Stimulated activated CD8-positive, alpha-beta memory T cell treated with anti-CD3 and anti-CD28 coated beads, Interleukin-2, amount 100 ng/mL, for 48 hours (primary cell): ENCODE data around the gene RNPEPL1.

Experiments used
- DNase-seq, 2 donors: peaks; one replicate each; pipeline ENCODE4 v3.0.0-alpha.2; 2020; ENCODE audit warnings: low read depth in 2 of 2

Gene RNPEPL1

GRCh38 chr2:240626531-240627300 lies 58.4 kb downstream of the RNPEPL1 start:
- DNase-seq: no peak

- DNase-seq: no peak
Observed at GRCh38 chr2:240627736-240628506, 59.6 kb downstream of the RNPEPL1 start.

GRCh38 chr2:240628507-240628807 lies 60.2 kb downstream of the RNPEPL1 start:
- no peak for DNase-seq

- no peak for DNase-seq
Observed at GRCh38 chr2:240628808-240629618, 60.7 kb downstream of the RNPEPL1 start.

- DNase-seq: no peak
Observed at GRCh38 chr2:240629619-240629967, 61.3 kb downstream of the RNPEPL1 start.

- DNase-seq: no peak
Observed at GRCh38 chr2:240629968-240630770, 61.9 kb downstream of the RNPEPL1 start.
